H1 (cell line): ENCODE measurements around the gene FAM3B. TPM values are rescaled to one million over a fixed set of nuclear protein-coding genes. Genes with fewer than 3 reads are reported as not detected.

ENCODE experiments used
- CTCF ChIA-PET: fragments of 300-600 bp; sonication (Branson Sonifier 250); formaldehyde crosslinking; loops from one replicate; lab custom pipeline; 2021; ENCODE audit not compliant: partially characterized antibody; lab: Charles Lee
- POLR2A ChIA-PET: fragments of 300-600 bp; sonication (Branson Sonifier 250); formaldehyde crosslinking; loops from one replicate; lab custom pipeline; 2021; ENCODE audit warnings: inconsistent platforms; ENCODE audit not compliant: partially characterized antibody; lab: Charles Lee
- DNase-seq, 2 experiments: peaks; one replicate each; pipeline versions ENCODE4 v3.0.0 to v3.0.0-alpha.2; 2010 to 2022; ENCODE audit warnings: low spot score in 2 of 2, low read depth in 1 of 2, mixed read lengths in 1 of 2
- FAIRE-seq: peaks from 2 replicates; lab custom pipeline; 2011; peaks lifted over from hg19 to GRCh38; lab: Jason Lieb, UNC
- H2AFZ ChIP-seq: 2 replicates; pipeline ENCODE4 v1.8.1; 2012; ENCODE audit warnings: low read length, inconsistent platforms
- H2AK5ac ChIP-seq: 2 replicates; pipeline ENCODE4 v1.6.1; 2013; ENCODE audit warnings: low read depth, low read length
- H2BK120ac ChIP-seq: replicated peaks from 2 replicates; pipeline ENCODE3; 2013; ENCODE audit warnings: low read depth, low read length, inconsistent platforms
- H2BK12ac ChIP-seq: 2 replicates; pipeline ENCODE4 v1.6.1; 2013; ENCODE audit warnings: low read depth, low read length
- H2BK15ac ChIP-seq: 2 replicates; pipeline ENCODE4 v1.6.1; 2013; ENCODE audit warnings: low read length
- H2BK20ac ChIP-seq: 2 replicates; pipeline ENCODE4 v1.6.1; 2013; ENCODE audit warnings: low read length
- H2BK5ac ChIP-seq: 2 replicates; pipeline ENCODE4 v1.6.1; 2013; ENCODE audit warnings: low read depth, low read length
- H3K14ac ChIP-seq: 2 replicates; pipeline ENCODE4 v1.6.1; 2013; ENCODE audit warnings: inconsistent platforms; ENCODE audit not compliant: insufficient read length
- H3K18ac ChIP-seq: 2 replicates; pipeline ENCODE4 v1.6.1; 2013; ENCODE audit warnings: low read length; ENCODE audit errors: extremely low read depth
- H3K23ac ChIP-seq: 2 replicates; pipeline ENCODE4 v1.6.1; 2013; ENCODE audit warnings: inconsistent platforms; ENCODE audit not compliant: insufficient read length
- H3K23me2 ChIP-seq: 2 replicates; pipeline ENCODE4 v1.6.1; 2013; ENCODE audit warnings: low read depth, low read length
- H3K27ac ChIP-seq: 2 replicates; pipeline ENCODE4 v1.6.1; 2011; ENCODE audit warnings: low read depth, low read length, inconsistent platforms
- H3K27me3 ChIP-seq, 4 experiments: replicated peaks in 1 of 4; 1 replicate in 1 of 4; 2 replicates in 3 of 4; pipeline versions ENCODE4 v1.6.1 to v1.8.1; 2011 to 2013; ENCODE audit warnings: low read length in 3 of 4, mild to moderate bottlenecking in 3 of 4, inconsistent platforms in 2 of 4, mixed read lengths in 2 of 4, moderate library complexity in 1 of 4; ENCODE audit not compliant: control insufficient read depth in 3 of 4, insufficient read depth in 3 of 4; ENCODE audit errors: extremely low read depth in 1 of 4
- H3K36me3 ChIP-seq, 4 experiments: 2 replicates each; pipeline versions ENCODE4 v1.6.1 to v1.8.1; 2011 to 2013; ENCODE audit warnings: mild to moderate bottlenecking in 4 of 4, low read length in 3 of 4, moderate library complexity in 2 of 4, control low read depth in 1 of 4, inconsistent platforms in 1 of 4; ENCODE audit not compliant: insufficient read depth in 4 of 4, control insufficient read depth in 2 of 4
- H3K4ac ChIP-seq: replicated peaks from 2 replicates; pipeline ENCODE3; 2013; ENCODE audit warnings: low read length, low read depth, mixed read lengths, inconsistent platforms; ENCODE audit not compliant: insufficient read length
- H3K4me1 ChIP-seq, 4 experiments: replicated peaks in 1 of 4; 1 replicate in 1 of 4; 2 replicates in 3 of 4; pipeline versions ENCODE4 v1.6.1 to v1.8.1; 2011 to 2013; ENCODE audit warnings: low read length in 3 of 4, inconsistent platforms in 2 of 4, mixed read lengths in 1 of 4; ENCODE audit not compliant: insufficient read depth in 4 of 4, control insufficient read depth in 3 of 4
- H3K4me2 ChIP-seq, 2 experiments: 2 replicates each; pipeline versions ENCODE4 v1.6.1 to v1.8.1; 2011 to 2013; ENCODE audit warnings: low read depth in 2 of 2, low read length in 2 of 2, control low read depth in 1 of 2, inconsistent platforms in 1 of 2, mild to moderate bottlenecking in 1 of 2; ENCODE audit not compliant: insufficient read depth in 1 of 2
- H3K4me3 ChIP-seq, 4 experiments: fragments of 200-600, 300-600 bp in 1 of 4; sonication (generic), shearing (Covaris generic), sonication (Bioruptor Twin) in 1 of 4; 2 replicates each; pipeline versions ENCODE4 v1.5.1 to v1.8.1; 2011 to 2016; ENCODE audit warnings: low read length in 4 of 4, low read depth in 3 of 4, control low read depth in 2 of 4, inconsistent platforms in 2 of 4, mild to moderate bottlenecking in 2 of 4, mixed read lengths in 1 of 4, moderate library complexity in 1 of 4; ENCODE audit not compliant: insufficient read depth in 2 of 4; ENCODE audit errors: extremely low read depth in 1 of 4
- H3K56ac ChIP-seq: replicated peaks from 2 replicates; pipeline ENCODE3; 2013; ENCODE audit warnings: low read depth, mild to moderate bottlenecking, mixed read lengths, low read length, inconsistent platforms; ENCODE audit not compliant: insufficient read length
- H3K79me1 ChIP-seq: 2 replicates; pipeline ENCODE4 v1.6.1; 2013; ENCODE audit warnings: low read depth, low read length, control low read depth
- H3K79me2 ChIP-seq, 2 experiments: 2 replicates each; pipeline versions ENCODE4 v1.6.1 to v1.8.1; 2012 to 2013; ENCODE audit warnings: low read length in 2 of 2, mild to moderate bottlenecking in 2 of 2, inconsistent platforms in 1 of 2; ENCODE audit not compliant: insufficient read depth in 2 of 2, control insufficient read depth in 1 of 2
- H3K9ac ChIP-seq, 4 experiments: replicated peaks in 1 of 4; 1 replicate in 1 of 4; 2 replicates in 3 of 4; pipeline versions ENCODE4 v1.6.1 to v1.8.1; 2011 to 2013; ENCODE audit warnings: low read depth in 3 of 4, low read length in 3 of 4, control low read depth in 2 of 4, mild to moderate bottlenecking in 2 of 4, moderate library complexity in 2 of 4, inconsistent platforms in 1 of 4; ENCODE audit errors: extremely low read depth in 1 of 4
- H3K9me3 ChIP-seq, 2 experiments: 2 replicates each; pipeline versions ENCODE4 v1.6.1 to v1.8.1; 2012 to 2013; ENCODE audit warnings: mild to moderate bottlenecking in 2 of 2, moderate library complexity in 2 of 2, control low read depth in 1 of 2, inconsistent platforms in 1 of 2, low read depth in 1 of 2, low read length in 1 of 2, mixed read lengths in 1 of 2; ENCODE audit not compliant: insufficient read depth in 2 of 2
- H4K20me1 ChIP-seq, 2 experiments: replicated peaks in 1 of 2; 2 replicates each; pipeline versions ENCODE3 to v1.8.1; 2011 to 2013; ENCODE audit warnings: inconsistent platforms in 2 of 2, low read length in 2 of 2, mild to moderate bottlenecking in 1 of 2; ENCODE audit not compliant: insufficient read depth in 2 of 2, control insufficient read depth in 1 of 2
- H4K5ac ChIP-seq: 2 replicates; pipeline ENCODE4 v1.6.1; 2013; ENCODE audit warnings: low read length, low read depth, mixed read lengths, inconsistent platforms; ENCODE audit not compliant: insufficient read length
- H4K8ac ChIP-seq: 2 replicates; pipeline ENCODE4 v1.8.0; 2013; ENCODE audit warnings: mild to moderate bottlenecking, moderate library complexity, low read length, inconsistent platforms; ENCODE audit not compliant: insufficient read depth; ENCODE audit errors: extremely low read depth
- H4K91ac ChIP-seq: replicated peaks from 2 replicates; pipeline ENCODE3; 2013; ENCODE audit warnings: low read length, mixed read lengths, inconsistent platforms; ENCODE audit not compliant: insufficient read length
- BCL11A ChIP-seq, 2 experiments: IDR thresholded peaks; one replicate each; pipeline ENCODE4 v1.6.1; 2011; ENCODE audit warnings: low read depth in 2 of 2, low read length in 2 of 2, mild to moderate bottlenecking in 2 of 2
- CTBP2 ChIP-seq: IDR thresholded peaks from 2 replicates; pipeline ENCODE4 v1.7.0; 2011; ENCODE audit warnings: borderline replicate concordance, mild to moderate bottlenecking, moderate library complexity, mixed read lengths, low read length; ENCODE audit not compliant: insufficient read depth, insufficient read length
- MAX ChIP-seq: IDR thresholded peaks from 2 replicates; pipeline ENCODE4 v1.6.1; 2012; ENCODE audit warnings: inconsistent platforms
- RNF2 ChIP-seq: fragments of 200-900, 300-1000 bp; sonication (generic); IDR thresholded peaks from 2 replicates; pipeline ENCODE4 v1.7.1; 2016; ENCODE audit warnings: borderline replicate concordance, low read depth, mild to moderate bottlenecking, antibody characterized with exemption, low read length; ENCODE audit not compliant: poor library complexity, severe bottlenecking; ENCODE audit errors: missing control alignments
- TBP ChIP-seq: IDR thresholded peaks from 2 replicates; pipeline ENCODE4 v1.6.1; 2011; ENCODE audit warnings: low read depth, low read length, improper control_type of control experiment
- TCF12 ChIP-seq: IDR thresholded peaks from 2 replicates; pipeline ENCODE4 v1.6.1; 2011; ENCODE audit warnings: low read depth, mild to moderate bottlenecking, low read length
- WGBS, 2 experiments: shearing (Covaris generic) in 1 of 2; methylation state at CpG; one replicate each; pipeline versions ENCODE4 v1.1.6 to v1.1.7; 2013 to 2015; ENCODE audit warnings: low lambda C conversion rate in 2 of 2, mixed read lengths in 2 of 2, inconsistent platforms in 1 of 2, low coverage in 1 of 2, missing lambda C conversion rate in 1 of 2; ENCODE audit not compliant: insufficient replicate concordance in 2 of 2, insufficient coverage in 1 of 2, insufficient read length in 1 of 2; ENCODE audit errors: extremely low coverage in 1 of 2, missing lambda C conversion rate in 1 of 2; 5-methylcytosine and 5-hydroxymethylcytosine counted together
- polyA plus RNA-seq, 7 experiments: library from polyadenylated mRNA; depleted of rRNA in 3 of 7; stranded (reverse) in 5 of 7; unstranded in 2 of 7; fragments of >200 nt in 5 of 7; fragments of 200-250 nt in 2 of 7; gene quantifications; 1 replicate in 5 of 7; 2 replicates in 1 of 7; 4 replicates in 1 of 7; pipeline versions ENCODE4 v1.2.1 to v1.2.3, GENCODE V29; 2011 to 2013; ENCODE audit warnings: missing spikeins in 2 of 7, mixed read lengths in 2 of 7
- total RNA-seq: library from RNA; stranded (reverse); fragmentation: NEBNext Ultra II Directional; extraction: Animal tissue kit (Norgen Biotek cat#: 25700); gene quantifications from 2 replicates; pipeline ENCODE4 v1.2.1, GENCODE V29; 2021
- TF ChIP-seq, protein P1 (sequence below): IDR thresholded peaks from 2 replicates; pipeline ENCODE4 v1.6.1; 2012; ENCODE audit warnings: inconsistent platforms

The FAM3B gene
- total and polyA plus RNA-seq, 2 of the 8 experiments (the other 6 are each of a cell fraction or from before 2014, with no cell fraction given): 2.0 TPM

- Histone ChIP-seq H3K79me2 (no peaks in the 10 kb centered on the region), H3K4me1 (peaks cover 0 to 4% (median 2%) of the 10 kb centered on the region in 4 experiments; a peak in 3 of 7 replicates)
- TF ChIP-seq RNF2: no peak
- no peak for TF ChIP-seq TBP
- TF ChIP-seq, protein P1, sequence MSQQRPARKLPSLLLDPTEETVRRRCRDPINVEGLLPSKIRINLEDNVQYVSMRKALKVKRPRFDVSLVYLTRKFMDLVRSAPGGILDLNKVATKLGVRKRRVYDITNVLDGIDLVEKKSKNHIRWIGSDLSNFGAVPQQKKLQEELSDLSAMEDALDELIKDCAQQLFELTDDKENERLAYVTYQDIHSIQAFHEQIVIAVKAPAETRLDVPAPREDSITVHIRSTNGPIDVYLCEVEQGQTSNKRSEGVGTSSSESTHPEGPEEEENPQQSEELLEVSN: no peak
- no peak for TF ChIP-seq MAX
- no peak for TF ChIP-seq BCL11A (IDR thresholded peaks at IDR 0.05; ENCODE audit: low read depth in 2 of 2, low read length in 2 of 2)
- TF ChIP-seq CTBP2: no peak
- TF ChIP-seq TCF12: no peak
- TF ChIP-seq, all 59 proteins: peak for 0
- Histone ChIP-seq H3K36me3 (no peaks in the 10 kb centered on the region), H3K9ac (no peak overlapping the region), H3K23ac (no peak overlapping the region), H4K8ac (no peak overlapping the region), H3K9me3 (no peaks in the 10 kb centered on the region), H3K79me1 (no peaks in the 10 kb centered on the region), H3K4me3 (no peak overlapping the region), H2BK20ac (no peak overlapping the region), H3K27ac (no peak overlapping the region), H4K5ac (no peak overlapping the region), H2AK5ac (no peak overlapping the region), H4K91ac (no peak overlapping the region), H2BK15ac (no peak overlapping the region), H4K20me1 (no peaks in the 10 kb centered on the region), H3K27me3 (no peaks in the 10 kb centered on the region), H2BK12ac (no peak overlapping the region), H3K4me2 (no peak overlapping the region), H3K56ac (no peak overlapping the region), H3K23me2 (no peaks in the 10 kb centered on the region), H3K14ac (no peak overlapping the region), H2AFZ (no peak overlapping the region), H3K18ac (no peak overlapping the region), H3K4ac (no peak overlapping the region), H2BK5ac (no peak overlapping the region), H2BK120ac (no peak overlapping the region)
- DNase-seq (no peak), FAIRE-seq (no peak)
- WGBS, 2 experiments: 93% methylated on average over 8 of the region's 8 CpGs; no CpG with 5 or more reads in 1 of the 2 experiments
- CTCF ChIA-PET: no interaction called here
- POLR2A ChIA-PET: no interaction called here
These were observed 11.2 kb downstream of the FAM3B start for GRCh38 chr21:41327753-41328152.
